MCF 10A (cell line): ENCODE measurements around the gene DCUN1D3. TPM values are rescaled to one million over a fixed set of nuclear protein-coding genes. Genes with fewer than 3 reads are reported as not detected.

Source experiments
- BruUV-seq: library from RNA; stranded (reverse); fragments of 400-500 nt; replicated peaks from 2 replicates; lab custom pipeline; 2021; lab: Mats Ljungman, UMichigan
- CTCF ChIA-PET: fragments of 300-600 bp; sonication (Branson Sonifier 250); formaldehyde crosslinking; extraction: SDS; loops from one replicate; lab custom pipeline; 2021; ENCODE audit warnings: antibody characterized with exemption, inconsistent platforms; lab: Yijun Ruan, JAX
- POLR2A ChIA-PET: fragments of 300-600, 350-650 bp; sonication (Branson Sonifier 250); formaldehyde crosslinking; extraction: SDS; loops from one replicate; lab custom pipeline; 2020; ENCODE audit warnings: antibody characterized with exemption, inconsistent platforms; lab: Yijun Ruan, JAX
- DNase-seq: peaks from one replicate; pipeline ENCODE4 v3.0.0-alpha.2; 2018; ENCODE audit not compliant: unreplicated experiment
- H3K27ac Mint-ChIP-seq: one replicate; pipeline ENCODE4 v1.8.0; 2022; ENCODE audit warnings: mild to moderate bottlenecking, low read depth, mixed read lengths; ENCODE audit not compliant: unreplicated experiment
- H3K27me3 Mint-ChIP-seq: one replicate; pipeline ENCODE4 v1.8.0; 2022; ENCODE audit warnings: mixed read lengths; ENCODE audit not compliant: insufficient read depth, unreplicated experiment
- H3K36me3 Mint-ChIP-seq: one replicate; pipeline ENCODE4 v1.8.0; 2022; ENCODE audit warnings: mild to moderate bottlenecking, moderate library complexity, mixed read lengths; ENCODE audit not compliant: insufficient read depth, unreplicated experiment
- H3K4me1 Mint-ChIP-seq: one replicate; pipeline ENCODE4 v1.8.0; 2022; ENCODE audit warnings: mixed read lengths; ENCODE audit not compliant: insufficient read depth, unreplicated experiment
- H3K4me3 Mint-ChIP-seq: one replicate; pipeline ENCODE4 v1.8.0; 2022; ENCODE audit warnings: mild to moderate bottlenecking, moderate library complexity, mixed read lengths; ENCODE audit not compliant: unreplicated experiment
- H3K9me3 Mint-ChIP-seq: one replicate; pipeline ENCODE4 v1.8.0; 2022; ENCODE audit warnings: mixed read lengths; ENCODE audit not compliant: unreplicated experiment
- intact Hi-C: fragments of 100-400 bp; cut with micrococcal nuclease; formaldehyde crosslinking; loops from 2 replicates; pipeline ENCODE4 v1.14.1; 2022
- total RNA-seq: library from RNA; stranded (reverse); gene quantifications from 2 replicates; pipeline ENCODE4 v1.2.3, GENCODE V29; 2022
- TF ChIP-seq, protein P1 (sequence below): fragments of 200-600 bp; IDR thresholded peaks from one replicate; pipeline ENCODE4 v1.8.0; 2022; ENCODE audit warnings: antibody characterized with exemption, mild to moderate bottlenecking; ENCODE audit not compliant: unreplicated experiment

Gene DCUN1D3
- total RNA-seq, 1 experiment from 2014 or later = 31.7 TPM

DNA sequence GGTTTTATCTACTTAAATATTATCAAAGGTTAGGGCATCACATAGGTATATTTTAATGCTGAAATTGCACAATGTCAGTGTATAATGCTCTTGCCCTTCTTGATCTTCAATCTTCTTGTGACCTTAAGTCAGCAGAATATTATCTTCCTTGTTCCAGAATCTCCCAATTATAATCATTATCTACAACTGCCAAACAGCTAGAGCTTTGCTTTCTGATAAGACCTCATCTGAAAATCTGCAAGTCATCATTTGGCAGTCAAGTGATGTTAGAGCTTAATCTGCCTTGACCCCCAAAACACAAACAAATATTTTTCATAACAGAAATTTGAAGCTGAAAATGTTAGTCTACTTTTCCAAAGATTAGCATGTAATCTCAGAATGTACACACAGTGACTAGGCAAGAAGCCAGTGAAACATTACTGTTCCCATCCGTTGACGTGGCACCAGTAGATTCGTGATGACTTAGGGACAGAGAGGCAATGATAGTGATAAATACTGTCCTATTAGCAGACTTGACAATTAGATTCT, 74.1 kb downstream of the DCUN1D3 start:
- BruUV-seq = no TSS peak
- no peak overlapping the region for H3K4me3 Mint-ChIP-seq
- CTCF ChIA-PET = interaction anchor here (0.6 to 1.3 kb wide), 2 partner anchors 24 to 129 kb away, joined by 3 to 6 read pairs; no protein-coding TSS in a partner anchor

DNA sequence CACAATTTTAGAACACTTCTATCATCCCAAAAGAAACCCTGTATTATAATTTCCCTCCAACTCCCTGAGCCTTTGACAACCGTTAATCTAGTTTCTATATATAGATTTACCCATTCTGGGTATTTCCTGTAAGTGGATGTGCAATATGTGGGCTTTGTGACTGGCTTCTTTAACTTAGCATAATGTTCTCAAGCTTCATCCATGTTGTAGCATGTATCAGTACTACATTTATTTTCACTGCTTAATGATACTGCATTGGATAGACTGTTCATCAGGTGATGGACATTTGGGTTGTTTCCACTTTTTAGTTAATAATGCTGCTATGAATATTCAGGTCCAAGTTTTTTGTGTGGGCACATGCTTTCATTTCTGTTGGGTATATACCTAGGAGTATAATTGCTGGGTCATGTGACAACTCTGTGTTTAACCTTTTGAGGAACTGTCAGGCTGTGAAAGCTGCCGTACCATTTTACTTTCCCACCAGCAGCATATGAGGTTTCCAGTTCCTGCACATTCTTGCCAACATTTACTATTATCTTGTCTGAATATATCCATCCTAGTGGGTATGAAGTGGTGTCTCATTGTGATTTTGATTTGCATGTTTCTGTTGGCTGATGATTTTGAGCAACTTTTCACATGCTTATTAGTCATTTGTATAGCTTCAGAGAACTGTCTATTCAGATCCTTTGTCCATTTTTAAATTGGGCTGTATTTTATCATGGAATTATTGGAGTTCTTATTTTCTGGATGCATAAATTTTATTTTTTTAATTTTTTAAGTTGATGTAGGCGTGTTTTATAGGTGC, 77.4 kb downstream of the DCUN1D3 start:
- no peaks in the 10 kb centered on the region for H3K9me3 Mint-ChIP-seq
- POLR2A ChIA-PET = no interaction called here
- DNase-seq = no peak
- no peaks in the 10 kb centered on the region for H3K27me3 Mint-ChIP-seq
- CTCF ChIA-PET = no interaction called here
- H3K4me3 Mint-ChIP-seq = no peak overlapping the region
- no peak overlapping the region for H3K27ac Mint-ChIP-seq
- TF ChIP-seq, protein P1, sequence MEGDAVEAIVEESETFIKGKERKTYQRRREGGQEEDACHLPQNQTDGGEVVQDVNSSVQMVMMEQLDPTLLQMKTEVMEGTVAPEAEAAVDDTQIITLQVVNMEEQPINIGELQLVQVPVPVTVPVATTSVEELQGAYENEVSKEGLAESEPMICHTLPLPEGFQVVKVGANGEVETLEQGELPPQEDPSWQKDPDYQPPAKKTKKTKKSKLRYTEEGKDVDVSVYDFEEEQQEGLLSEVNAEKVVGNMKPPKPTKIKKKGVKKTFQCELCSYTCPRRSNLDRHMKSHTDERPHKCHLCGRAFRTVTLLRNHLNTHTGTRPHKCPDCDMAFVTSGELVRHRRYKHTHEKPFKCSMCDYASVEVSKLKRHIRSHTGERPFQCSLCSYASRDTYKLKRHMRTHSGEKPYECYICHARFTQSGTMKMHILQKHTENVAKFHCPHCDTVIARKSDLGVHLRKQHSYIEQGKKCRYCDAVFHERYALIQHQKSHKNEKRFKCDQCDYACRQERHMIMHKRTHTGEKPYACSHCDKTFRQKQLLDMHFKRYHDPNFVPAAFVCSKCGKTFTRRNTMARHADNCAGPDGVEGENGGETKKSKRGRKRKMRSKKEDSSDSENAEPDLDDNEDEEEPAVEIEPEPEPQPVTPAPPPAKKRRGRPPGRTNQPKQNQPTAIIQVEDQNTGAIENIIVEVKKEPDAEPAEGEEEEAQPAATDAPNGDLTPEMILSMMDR = no peak
- no TSS peak for BruUV-seq
- peaks cover 21% of the 10 kb centered on the region for H3K36me3 Mint-ChIP-seq
- H3K4me1 Mint-ChIP-seq = no peaks in the 10 kb centered on the region
- intact Hi-C loops = no loop called here

More for the DNA sequence above, 74.1 kb downstream of the DCUN1D3 start:
- POLR2A ChIA-PET = no interaction called here
- Mint-ChIP-seq H3K36me3 (peaks cover 15% of the 10 kb centered on the region), H3K27ac (no peak overlapping the region), H3K9me3 (no peaks in the 10 kb centered on the region), H3K27me3 (no peaks in the 10 kb centered on the region), H3K4me1 (no peaks in the 10 kb centered on the region)
- TF ChIP-seq, protein P1 = no peak
- intact Hi-C loops = no loop called here
- DNase-seq = no peak

DNA sequence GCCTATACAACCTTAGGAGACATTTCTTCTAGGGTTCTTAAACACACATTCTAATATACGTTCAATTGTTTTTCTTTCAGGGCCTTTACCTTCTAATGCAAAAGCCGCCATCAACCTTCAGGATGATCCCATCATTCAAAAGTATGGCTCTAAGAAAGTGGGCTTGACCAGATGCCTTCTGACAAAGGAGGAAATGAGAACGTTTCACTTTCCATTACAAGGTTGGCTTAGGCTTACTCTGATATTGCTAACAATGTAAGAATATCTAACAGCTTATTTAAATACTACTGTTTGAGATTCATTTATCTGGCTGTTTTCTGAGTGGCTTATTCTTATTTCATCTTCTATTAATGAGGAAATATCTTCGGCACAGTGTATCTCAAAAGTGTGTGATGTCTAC, 78.5 kb downstream of the DCUN1D3 start:
- POLR2A ChIA-PET = no interaction called here
- CTCF ChIA-PET = interaction anchor here (0.5 to 1.3 kb wide), 3 partner anchors 10 to 43 kb away, joined by 3 to 4 read pairs (median 3); partner anchors contain the start of genes ERI2 and REXO5
- Mint-ChIP-seq H3K36me3 (peaks cover 21% of the 10 kb centered on the region), H3K9me3 (no peaks in the 10 kb centered on the region), H3K4me3 (no peak overlapping the region), H3K27me3 (no peaks in the 10 kb centered on the region), H3K4me1 (no peaks in the 10 kb centered on the region), H3K27ac (no peak overlapping the region)
- intact Hi-C loops = no loop called here
- TF ChIP-seq, protein P1 = no peak
- no peak for DNase-seq
- BruUV-seq = no TSS peak

DNA sequence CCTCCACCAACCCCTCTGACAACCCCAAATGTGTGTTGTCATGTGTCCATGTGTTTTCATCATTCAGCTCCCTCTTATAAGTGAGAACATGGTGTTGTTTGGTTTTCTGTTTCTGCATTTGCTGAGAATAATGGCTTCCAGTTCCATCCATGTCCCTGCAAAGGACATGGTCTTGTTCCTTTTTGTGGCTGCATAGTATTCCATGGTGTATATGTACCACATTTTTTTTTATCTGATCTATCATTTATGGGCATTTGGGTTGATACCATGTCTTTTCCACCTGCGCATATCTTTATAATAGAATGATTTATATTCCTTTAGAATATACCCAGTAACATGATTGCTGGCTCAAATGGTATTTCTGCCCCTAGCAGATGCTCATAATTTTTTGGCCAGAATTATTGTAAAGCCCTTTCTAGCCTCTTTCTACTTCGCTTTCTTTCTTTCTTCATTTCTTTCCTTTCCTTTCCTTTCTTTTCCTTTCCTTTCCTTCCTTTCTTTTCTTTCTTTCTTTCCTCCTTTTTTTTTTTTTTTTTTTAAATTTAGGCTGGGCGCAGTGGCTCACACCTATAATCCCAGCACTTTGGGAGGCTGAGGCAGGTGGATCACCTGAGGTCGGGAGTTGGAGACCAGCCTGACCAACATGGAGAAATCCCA, 81.1 kb downstream of the DCUN1D3 start:
- no TSS peak for BruUV-seq
- CTCF ChIA-PET = interaction anchor here (0.6 to 1.3 kb wide), 2 partner anchors 32 to 93 kb away, joined by 3 to 4 read pairs; no protein-coding TSS in a partner anchor

More for the DNA sequence above, 81.1 kb downstream of the DCUN1D3 start:
- intact Hi-C loops = no loop called here
- Mint-ChIP-seq H3K9me3 (no peaks in the 10 kb centered on the region), H3K4me1 (peaks cover 6% of the 10 kb centered on the region), H3K27me3 (no peaks in the 10 kb centered on the region), H3K27ac (no peak overlapping the region), H3K4me3 (no peak overlapping the region), H3K36me3 (peaks cover 14% of the 10 kb centered on the region)
- POLR2A ChIA-PET = interaction anchor here (0.6 kb wide), 1 partner anchor 13 kb away, joined by 5 read pairs; the partner anchor contains the start of genes ERI2 and REXO5
- TF ChIP-seq, protein P1 = no peak
- no peak for DNase-seq
